K562 (cell line): Measurements from ENCODE around the gene TUBD1.
"Not testable (repeated sequence)": the region's sequence is repeated elsewhere in the genome, so short reads cannot be mapped to it uniquely, and the experiment has no call there.

Experiments
- FOXA3 ChIP-seq, 2 experiments: fragments of 450-650 bp in 1 of 2; sonication (generic) in 1 of 2; formaldehyde crosslinking; IDR thresholded peaks in 1 of 2; conservative IDR thresholded peaks in 1 of 2; 2 replicates each; pipeline versions ENCODE4 v1.4.0 to v1.8.0; 2020 to 2022; ENCODE audit warnings: mild to moderate bottlenecking in 2 of 2, missing genetic modification reagents in 1 of 2
- NFRKB ChIP-seq: fragments of 450-650 bp; IDR thresholded peaks from 2 replicates; pipeline ENCODE4 v1.6.1; 2016; ENCODE audit warnings: low read depth
- TCF3 ChIP-seq: sonication (generic); formaldehyde crosslinking; IDR thresholded peaks from 2 replicates; pipeline ENCODE4 v1.4.0; 2020; ENCODE audit warnings: mild to moderate bottlenecking, missing genetic modification reagents
- TEAD4 ChIP-seq, 2 experiments: sonication (generic) in 1 of 2; formaldehyde crosslinking in 1 of 2; IDR thresholded peaks; 2 replicates each; pipeline versions ENCODE4 v1.6.1 to v1.8.0; 2012 to 2022; ENCODE audit warnings: borderline replicate concordance in 1 of 2, inconsistent platforms in 1 of 2, low read length in 1 of 2, mild to moderate bottlenecking in 1 of 2, missing genetic modification reagents in 1 of 2
- ZC3H11A ChIP-seq: IDR thresholded peaks from 2 replicates; pipeline ENCODE4 v1.6.1; 2012; ENCODE audit warnings: low read depth, low read length, improper control_type of control experiment
- ZNF507 ChIP-seq: conservative IDR thresholded peaks from 2 replicates; pipeline ENCODE4 v1.6.1; 2017; ENCODE audit warnings: missing genetic modification characterization, missing compliant biosample characterization
- TF ChIP-seq, protein P1 (sequence below): fragments of 150-350 bp; IDR thresholded peaks from 2 replicates; pipeline ENCODE4 v1.6.1; 2014; ENCODE audit warnings: low read depth, mild to moderate bottlenecking, low read length, borderline replicate concordance
- TF ChIP-seq, protein P2 (sequence below): fragments of 200-800 bp; sonication (Bioruptor generic); IDR thresholded peaks from 2 replicates; pipeline ENCODE4 v1.6.1; 2016; ENCODE audit warnings: missing genetic modification characterization, missing compliant biosample characterization
- TF ChIP-seq, protein P3 (sequence below), 3 experiments: IDR thresholded peaks in 2 of 3; conservative IDR thresholded peaks in 1 of 3; 2 replicates each; pipeline ENCODE4 v1.5.1; 2011 to 2012; ENCODE audit warnings: low read length in 3 of 3, mild to moderate bottlenecking in 3 of 3, control low read depth in 2 of 3, improper control_type of control experiment in 1 of 3, inconsistent platforms in 1 of 3, low read depth in 1 of 3, mixed read lengths in 1 of 3, moderate library complexity in 1 of 3; ENCODE audit not compliant: insufficient read depth in 2 of 3
- TF ChIP-seq, protein P4 (sequence below), 2 experiments: IDR thresholded peaks in 1 of 2; conservative IDR thresholded peaks in 1 of 2; 2 replicates each; pipeline ENCODE4 v1.6.1; 2016; ENCODE audit warnings: low read depth in 2 of 2, mild to moderate bottlenecking in 1 of 2, missing compliant biosample characterization in 1 of 2, missing genetic modification characterization in 1 of 2, moderate library complexity in 1 of 2

DNA sequence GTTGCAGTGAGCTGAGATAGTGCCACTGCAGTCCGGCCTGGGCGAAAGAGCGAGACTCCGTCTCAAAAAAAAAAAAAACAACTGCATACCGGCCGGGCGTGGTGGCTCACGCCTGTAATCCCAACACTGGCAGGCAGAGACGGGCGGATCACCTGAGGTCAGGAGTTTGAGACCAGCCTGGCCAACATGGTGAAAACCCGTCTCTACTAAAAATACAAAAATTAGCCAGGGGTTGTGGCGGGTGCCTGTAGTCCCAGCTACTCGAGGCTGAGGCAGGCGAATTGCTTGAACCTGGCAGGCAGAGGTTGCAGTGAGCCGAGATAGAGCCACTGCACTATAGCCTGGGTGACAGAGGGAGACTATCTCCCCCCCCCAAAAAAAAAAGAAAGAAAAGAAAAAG is 42.4 kb downstream of the TUBD1 start:
- not testable (repeated sequence) for TF ChIP-seq FOXA3 (CRISPR knock-in tag; conservative IDR thresholded peaks at IDR 0.05 in 1 of 2, IDR thresholded peaks at IDR 0.05 in 1 of 2); ZNF507; NFRKB; TCF3; TEAD4 (IDR thresholded peaks at IDR 0.05; ENCODE audit: low read length); TEAD4 (CRISPR knock-in tag; IDR thresholded peaks at IDR 0.05; ENCODE audit: borderline replicate concordance); ZC3H11A
- TF ChIP-seq, protein P1, sequence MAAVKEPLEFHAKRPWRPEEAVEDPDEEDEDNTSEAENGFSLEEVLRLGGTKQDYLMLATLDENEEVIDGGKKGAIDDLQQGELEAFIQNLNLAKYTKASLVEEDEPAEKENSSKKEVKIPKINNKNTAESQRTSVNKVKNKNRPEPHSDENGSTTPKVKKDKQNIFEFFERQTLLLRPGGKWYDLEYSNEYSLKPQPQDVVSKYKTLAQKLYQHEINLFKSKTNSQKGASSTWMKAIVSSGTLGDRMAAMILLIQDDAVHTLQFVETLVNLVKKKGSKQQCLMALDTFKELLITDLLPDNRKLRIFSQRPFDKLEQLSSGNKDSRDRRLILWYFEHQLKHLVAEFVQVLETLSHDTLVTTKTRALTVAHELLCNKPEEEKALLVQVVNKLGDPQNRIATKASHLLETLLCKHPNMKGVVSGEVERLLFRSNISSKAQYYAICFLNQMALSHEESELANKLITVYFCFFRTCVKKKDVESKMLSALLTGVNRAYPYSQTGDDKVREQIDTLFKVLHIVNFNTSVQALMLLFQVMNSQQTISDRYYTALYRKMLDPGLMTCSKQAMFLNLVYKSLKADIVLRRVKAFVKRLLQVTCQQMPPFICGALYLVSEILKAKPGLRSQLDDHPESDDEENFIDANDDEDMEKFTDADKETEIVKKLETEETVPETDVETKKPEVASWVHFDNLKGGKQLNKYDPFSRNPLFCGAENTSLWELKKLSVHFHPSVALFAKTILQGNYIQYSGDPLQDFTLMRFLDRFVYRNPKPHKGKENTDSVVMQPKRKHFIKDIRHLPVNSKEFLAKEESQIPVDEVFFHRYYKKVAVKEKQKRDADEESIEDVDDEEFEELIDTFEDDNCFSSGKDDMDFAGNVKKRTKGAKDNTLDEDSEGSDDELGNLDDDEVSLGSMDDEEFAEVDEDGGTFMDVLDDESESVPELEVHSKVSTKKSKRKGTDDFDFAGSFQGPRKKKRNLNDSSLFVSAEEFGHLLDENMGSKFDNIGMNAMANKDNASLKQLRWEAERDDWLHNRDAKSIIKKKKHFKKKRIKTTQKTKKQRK: not testable (repeated sequence)
- TF ChIP-seq, protein P2, sequence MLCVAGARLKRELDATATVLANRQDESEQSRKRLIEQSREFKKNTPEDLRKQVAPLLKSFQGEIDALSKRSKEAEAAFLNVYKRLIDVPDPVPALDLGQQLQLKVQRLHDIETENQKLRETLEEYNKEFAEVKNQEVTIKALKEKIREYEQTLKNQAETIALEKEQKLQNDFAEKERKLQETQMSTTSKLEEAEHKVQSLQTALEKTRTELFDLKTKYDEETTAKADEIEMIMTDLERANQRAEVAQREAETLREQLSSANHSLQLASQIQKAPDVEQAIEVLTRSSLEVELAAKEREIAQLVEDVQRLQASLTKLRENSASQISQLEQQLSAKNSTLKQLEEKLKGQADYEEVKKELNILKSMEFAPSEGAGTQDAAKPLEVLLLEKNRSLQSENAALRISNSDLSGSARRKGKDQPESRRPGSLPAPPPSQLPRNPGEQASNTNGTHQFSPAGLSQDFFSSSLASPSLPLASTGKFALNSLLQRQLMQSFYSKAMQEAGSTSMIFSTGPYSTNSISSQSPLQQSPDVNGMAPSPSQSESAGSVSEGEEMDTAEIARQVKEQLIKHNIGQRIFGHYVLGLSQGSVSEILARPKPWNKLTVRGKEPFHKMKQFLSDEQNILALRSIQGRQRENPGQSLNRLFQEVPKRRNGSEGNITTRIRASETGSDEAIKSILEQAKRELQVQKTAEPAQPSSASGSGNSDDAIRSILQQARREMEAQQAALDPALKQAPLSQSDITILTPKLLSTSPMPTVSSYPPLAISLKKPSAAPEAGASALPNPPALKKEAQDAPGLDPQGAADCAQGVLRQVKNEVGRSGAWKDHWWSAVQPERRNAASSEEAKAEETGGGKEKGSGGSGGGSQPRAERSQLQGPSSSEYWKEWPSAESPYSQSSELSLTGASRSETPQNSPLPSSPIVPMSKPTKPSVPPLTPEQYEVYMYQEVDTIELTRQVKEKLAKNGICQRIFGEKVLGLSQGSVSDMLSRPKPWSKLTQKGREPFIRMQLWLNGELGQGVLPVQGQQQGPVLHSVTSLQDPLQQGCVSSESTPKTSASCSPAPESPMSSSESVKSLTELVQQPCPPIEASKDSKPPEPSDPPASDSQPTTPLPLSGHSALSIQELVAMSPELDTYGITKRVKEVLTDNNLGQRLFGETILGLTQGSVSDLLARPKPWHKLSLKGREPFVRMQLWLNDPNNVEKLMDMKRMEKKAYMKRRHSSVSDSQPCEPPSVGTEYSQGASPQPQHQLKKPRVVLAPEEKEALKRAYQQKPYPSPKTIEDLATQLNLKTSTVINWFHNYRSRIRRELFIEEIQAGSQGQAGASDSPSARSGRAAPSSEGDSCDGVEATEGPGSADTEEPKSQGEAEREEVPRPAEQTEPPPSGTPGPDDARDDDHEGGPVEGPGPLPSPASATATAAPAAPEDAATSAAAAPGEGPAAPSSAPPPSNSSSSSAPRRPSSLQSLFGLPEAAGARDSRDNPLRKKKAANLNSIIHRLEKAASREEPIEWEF: not testable (repeated sequence)
- TF ChIP-seq, protein P3, sequence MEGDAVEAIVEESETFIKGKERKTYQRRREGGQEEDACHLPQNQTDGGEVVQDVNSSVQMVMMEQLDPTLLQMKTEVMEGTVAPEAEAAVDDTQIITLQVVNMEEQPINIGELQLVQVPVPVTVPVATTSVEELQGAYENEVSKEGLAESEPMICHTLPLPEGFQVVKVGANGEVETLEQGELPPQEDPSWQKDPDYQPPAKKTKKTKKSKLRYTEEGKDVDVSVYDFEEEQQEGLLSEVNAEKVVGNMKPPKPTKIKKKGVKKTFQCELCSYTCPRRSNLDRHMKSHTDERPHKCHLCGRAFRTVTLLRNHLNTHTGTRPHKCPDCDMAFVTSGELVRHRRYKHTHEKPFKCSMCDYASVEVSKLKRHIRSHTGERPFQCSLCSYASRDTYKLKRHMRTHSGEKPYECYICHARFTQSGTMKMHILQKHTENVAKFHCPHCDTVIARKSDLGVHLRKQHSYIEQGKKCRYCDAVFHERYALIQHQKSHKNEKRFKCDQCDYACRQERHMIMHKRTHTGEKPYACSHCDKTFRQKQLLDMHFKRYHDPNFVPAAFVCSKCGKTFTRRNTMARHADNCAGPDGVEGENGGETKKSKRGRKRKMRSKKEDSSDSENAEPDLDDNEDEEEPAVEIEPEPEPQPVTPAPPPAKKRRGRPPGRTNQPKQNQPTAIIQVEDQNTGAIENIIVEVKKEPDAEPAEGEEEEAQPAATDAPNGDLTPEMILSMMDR (IDR thresholded peaks at IDR 0.05 in 2 of 3, conservative IDR thresholded peaks at IDR 0.05 in 1 of 3; ENCODE audit: insufficient read depth in 2 of 3, low read depth in 1 of 3, low read length in 3 of 3): not testable (repeated sequence)
- TF ChIP-seq, protein P4, sequence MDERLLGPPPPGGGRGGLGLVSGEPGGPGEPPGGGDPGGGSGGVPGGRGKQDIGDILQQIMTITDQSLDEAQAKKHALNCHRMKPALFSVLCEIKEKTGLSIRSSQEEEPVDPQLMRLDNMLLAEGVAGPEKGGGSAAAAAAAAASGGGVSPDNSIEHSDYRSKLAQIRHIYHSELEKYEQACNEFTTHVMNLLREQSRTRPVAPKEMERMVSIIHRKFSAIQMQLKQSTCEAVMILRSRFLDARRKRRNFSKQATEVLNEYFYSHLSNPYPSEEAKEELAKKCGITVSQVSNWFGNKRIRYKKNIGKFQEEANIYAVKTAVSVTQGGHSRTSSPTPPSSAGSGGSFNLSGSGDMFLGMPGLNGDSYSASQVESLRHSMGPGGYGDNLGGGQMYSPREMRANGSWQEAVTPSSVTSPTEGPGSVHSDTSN (CRISPR knock-in tag; IDR thresholded peaks at IDR 0.05; ENCODE audit: low read depth): not testable (repeated sequence)
- TF ChIP-seq, protein P4 (tag; conservative IDR thresholded peaks at IDR 0.05; ENCODE audit: low read depth): not testable (repeated sequence)
